ENCODE measurements around the gene CCDC183. TPM values are rescaled to one million over a fixed set of nuclear protein-coding genes. Genes with fewer than 3 reads are reported as not detected.

The CCDC183 gene
- polyA plus RNA-seq, 1 donor from 2014 or later, result 5.5 TPM

DNA sequence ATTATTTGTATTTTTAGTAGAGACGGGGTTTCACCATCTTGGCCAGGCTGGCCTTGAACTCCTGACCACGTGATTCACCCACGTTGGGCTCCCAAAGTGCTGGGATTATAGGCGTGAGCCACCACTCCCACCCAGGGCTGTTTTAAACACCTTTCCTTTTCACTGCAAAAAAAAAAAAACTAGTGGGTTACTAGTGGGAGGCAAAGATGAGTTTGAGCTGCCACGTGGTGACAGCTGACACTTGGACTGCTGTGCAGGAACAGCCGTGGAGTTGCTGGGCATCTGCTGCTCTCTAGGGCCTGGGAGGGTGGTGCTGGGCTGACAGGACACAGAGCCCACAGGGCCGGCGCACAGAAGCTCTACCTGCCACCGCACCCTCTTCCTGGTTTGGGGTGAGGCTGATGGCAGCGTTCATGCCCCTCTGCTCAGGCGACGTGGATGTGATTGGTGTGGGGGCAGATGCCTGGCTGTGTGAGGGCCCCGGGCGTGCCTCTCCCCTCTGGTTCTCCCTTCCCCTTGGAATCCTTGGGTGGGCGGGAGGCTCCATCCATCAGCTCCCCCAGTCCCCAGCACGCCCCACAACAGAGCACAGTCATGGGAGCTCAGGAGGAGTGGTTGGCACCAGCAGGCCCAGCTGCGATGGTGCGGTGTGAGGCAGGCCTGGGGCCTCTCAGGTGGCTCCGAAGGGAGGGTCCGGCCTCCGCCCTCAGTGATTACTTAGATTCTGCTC, 28.5 kb downstream of the CCDC183 start:
- Histone ChIP-seq H4K20me1 (ENCODE audit: insufficient read depth) (no peaks in the 10 kb centered on the region), H3K27ac (ENCODE audit: low read length) (no peak overlapping the region), H3K9ac (ENCODE audit: low read length) (no peak overlapping the region), H3K79me2 (replicated peaks; ENCODE audit: insufficient read depth, low read length) (no peaks in the 10 kb centered on the region), H3K4me3 (ENCODE audit: low read length) (no peak overlapping the region), H3K9me2 (ENCODE audit: insufficient read depth, low read length) (no peaks in the 10 kb centered on the region), H3K9me3 (ENCODE audit: low read length) (no peaks in the 10 kb centered on the region), H3K36me3 (ENCODE audit: insufficient read depth, low read length) (peaks cover 1% of the 10 kb centered on the region), H3K27me3 (ENCODE audit: insufficient read depth, low read depth, low read length) (no peaks in the 10 kb centered on the region), H2AFZ (ENCODE audit: low read depth, low read length) (no peak overlapping the region), H3K4me2 (ENCODE audit: low read length) (no peak overlapping the region), H3F3A (ENCODE audit: insufficient read depth, low read length, poor library complexity, severe bottlenecking) (no peaks in the 10 kb centered on the region)
- TF ChIP-seq MXI1 (conservative IDR thresholded peaks at IDR 0.05; ENCODE audit: poor library complexity, severe bottlenecking), result no peak
- no peak for TF ChIP-seq TAF1 (IDR thresholded peaks at IDR 0.05; ENCODE audit: low read depth)
- TF ChIP-seq EP300 (conservative IDR thresholded peaks at IDR 0.05; ENCODE audit: poor library complexity, severe bottlenecking), result no peak
- no peak for TF ChIP-seq RAD21 (conservative IDR thresholded peaks at IDR 0.05)
- TF ChIP-seq, protein P1, sequence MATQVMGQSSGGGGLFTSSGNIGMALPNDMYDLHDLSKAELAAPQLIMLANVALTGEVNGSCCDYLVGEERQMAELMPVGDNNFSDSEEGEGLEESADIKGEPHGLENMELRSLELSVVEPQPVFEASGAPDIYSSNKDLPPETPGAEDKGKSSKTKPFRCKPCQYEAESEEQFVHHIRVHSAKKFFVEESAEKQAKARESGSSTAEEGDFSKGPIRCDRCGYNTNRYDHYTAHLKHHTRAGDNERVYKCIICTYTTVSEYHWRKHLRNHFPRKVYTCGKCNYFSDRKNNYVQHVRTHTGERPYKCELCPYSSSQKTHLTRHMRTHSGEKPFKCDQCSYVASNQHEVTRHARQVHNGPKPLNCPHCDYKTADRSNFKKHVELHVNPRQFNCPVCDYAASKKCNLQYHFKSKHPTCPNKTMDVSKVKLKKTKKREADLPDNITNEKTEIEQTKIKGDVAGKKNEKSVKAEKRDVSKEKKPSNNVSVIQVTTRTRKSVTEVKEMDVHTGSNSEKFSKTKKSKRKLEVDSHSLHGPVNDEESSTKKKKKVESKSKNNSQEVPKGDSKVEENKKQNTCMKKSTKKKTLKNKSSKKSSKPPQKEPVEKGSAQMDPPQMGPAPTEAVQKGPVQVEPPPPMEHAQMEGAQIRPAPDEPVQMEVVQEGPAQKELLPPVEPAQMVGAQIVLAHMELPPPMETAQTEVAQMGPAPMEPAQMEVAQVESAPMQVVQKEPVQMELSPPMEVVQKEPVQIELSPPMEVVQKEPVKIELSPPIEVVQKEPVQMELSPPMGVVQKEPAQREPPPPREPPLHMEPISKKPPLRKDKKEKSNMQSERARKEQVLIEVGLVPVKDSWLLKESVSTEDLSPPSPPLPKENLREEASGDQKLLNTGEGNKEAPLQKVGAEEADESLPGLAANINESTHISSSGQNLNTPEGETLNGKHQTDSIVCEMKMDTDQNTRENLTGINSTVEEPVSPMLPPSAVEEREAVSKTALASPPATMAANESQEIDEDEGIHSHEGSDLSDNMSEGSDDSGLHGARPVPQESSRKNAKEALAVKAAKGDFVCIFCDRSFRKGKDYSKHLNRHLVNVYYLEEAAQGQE (IDR thresholded peaks at IDR 0.05; ENCODE audit: borderline replicate concordance), result no peak
- no peak for TF ChIP-seq EZH2 (IDR thresholded peaks at IDR 0.05; ENCODE audit: borderline replicate concordance, insufficient read depth, low read length, poor library complexity, severe bottlenecking)
- TF ChIP-seq SMC3 (conservative IDR thresholded peaks at IDR 0.05; ENCODE audit: poor library complexity), result no peak
- TF ChIP-seq, protein P2, sequence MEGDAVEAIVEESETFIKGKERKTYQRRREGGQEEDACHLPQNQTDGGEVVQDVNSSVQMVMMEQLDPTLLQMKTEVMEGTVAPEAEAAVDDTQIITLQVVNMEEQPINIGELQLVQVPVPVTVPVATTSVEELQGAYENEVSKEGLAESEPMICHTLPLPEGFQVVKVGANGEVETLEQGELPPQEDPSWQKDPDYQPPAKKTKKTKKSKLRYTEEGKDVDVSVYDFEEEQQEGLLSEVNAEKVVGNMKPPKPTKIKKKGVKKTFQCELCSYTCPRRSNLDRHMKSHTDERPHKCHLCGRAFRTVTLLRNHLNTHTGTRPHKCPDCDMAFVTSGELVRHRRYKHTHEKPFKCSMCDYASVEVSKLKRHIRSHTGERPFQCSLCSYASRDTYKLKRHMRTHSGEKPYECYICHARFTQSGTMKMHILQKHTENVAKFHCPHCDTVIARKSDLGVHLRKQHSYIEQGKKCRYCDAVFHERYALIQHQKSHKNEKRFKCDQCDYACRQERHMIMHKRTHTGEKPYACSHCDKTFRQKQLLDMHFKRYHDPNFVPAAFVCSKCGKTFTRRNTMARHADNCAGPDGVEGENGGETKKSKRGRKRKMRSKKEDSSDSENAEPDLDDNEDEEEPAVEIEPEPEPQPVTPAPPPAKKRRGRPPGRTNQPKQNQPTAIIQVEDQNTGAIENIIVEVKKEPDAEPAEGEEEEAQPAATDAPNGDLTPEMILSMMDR (IDR thresholded peaks at IDR 0.05; ENCODE audit: poor library complexity, severe bottlenecking), result no peak
- TF ChIP-seq POLR2AphosphoS5 (IDR thresholded peaks at IDR 0.05), result no peak

DNA sequence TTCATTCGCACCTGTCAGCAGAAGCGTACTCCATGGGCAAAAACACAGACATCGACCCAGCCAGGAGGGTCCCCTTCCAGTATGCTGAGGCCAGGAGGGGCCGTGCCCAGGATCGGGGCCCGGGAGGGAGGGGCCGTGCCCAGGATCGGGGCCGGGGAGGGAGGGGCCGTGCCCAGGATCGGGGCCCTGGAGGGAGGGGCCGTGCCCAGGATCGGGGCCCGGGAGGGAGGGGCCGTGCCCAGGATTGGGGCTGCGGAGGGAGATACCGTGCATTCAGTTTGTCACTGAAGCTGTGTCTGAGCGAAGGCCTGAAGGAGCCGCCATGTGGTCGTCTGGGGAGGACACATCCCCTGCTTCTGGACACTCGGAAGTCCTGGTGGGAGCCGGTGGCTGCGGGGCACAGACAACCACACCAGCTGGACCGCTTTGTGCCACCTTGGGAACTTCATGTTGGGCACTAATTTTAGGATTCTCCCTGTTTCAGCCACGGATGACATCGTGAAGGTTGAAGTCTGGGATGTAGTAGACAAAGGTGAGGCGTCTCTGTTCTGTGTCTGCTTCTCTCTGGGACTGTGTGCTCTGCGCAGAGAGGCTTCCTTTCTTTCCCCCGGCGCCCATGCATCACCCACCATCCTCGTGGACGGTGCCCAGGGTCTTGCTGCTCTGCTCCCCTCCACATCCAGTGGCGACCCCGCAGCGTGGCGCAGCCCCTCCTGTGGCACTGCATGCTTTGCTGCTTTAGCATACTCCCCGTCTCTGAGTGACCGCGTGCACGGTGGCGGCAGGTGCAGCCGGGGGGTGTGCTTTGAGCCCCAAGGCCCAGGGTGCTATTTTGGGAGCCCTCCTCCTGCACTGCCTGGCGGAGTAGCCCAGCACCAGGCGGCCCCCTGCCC, 29.4 kb downstream of the CCDC183 start:
- no peak overlapping the region for H3K4me2 ChIP-seq (ENCODE audit: low read length)
- H3K9me3 ChIP-seq (ENCODE audit: low read length), result no peaks in the 10 kb centered on the region
- no peaks in the 10 kb centered on the region for H3F3A ChIP-seq (ENCODE audit: insufficient read depth, low read length, poor library complexity, severe bottlenecking)
- no peaks in the 10 kb centered on the region for H3K27me3 ChIP-seq (ENCODE audit: insufficient read depth, low read depth, low read length)
- H3K4me3 ChIP-seq (ENCODE audit: low read length), result no peak overlapping the region
- peaks cover 7% of the 10 kb centered on the region for H3K36me3 ChIP-seq (ENCODE audit: insufficient read depth, low read length)
- no peak overlapping the region for H3K27ac ChIP-seq (ENCODE audit: low read length)
- no peaks in the 10 kb centered on the region for H3K79me2 ChIP-seq (replicated peaks; ENCODE audit: insufficient read depth, low read length)
- H4K20me1 ChIP-seq (ENCODE audit: insufficient read depth), result no peaks in the 10 kb centered on the region
- TF ChIP-seq TAF1 (IDR thresholded peaks at IDR 0.05; ENCODE audit: low read depth) (no peak), SMC3 (conservative IDR thresholded peaks at IDR 0.05; ENCODE audit: poor library complexity) (no peak), EZH2 (IDR thresholded peaks at IDR 0.05; ENCODE audit: borderline replicate concordance, insufficient read depth, low read length, poor library complexity, severe bottlenecking) (no peak), MXI1 (conservative IDR thresholded peaks at IDR 0.05; ENCODE audit: poor library complexity, severe bottlenecking) (no peak), POLR2AphosphoS5 (IDR thresholded peaks at IDR 0.05) (no peak), EP300 (conservative IDR thresholded peaks at IDR 0.05; ENCODE audit: poor library complexity, severe bottlenecking) (no peak), RAD21 (conservative IDR thresholded peaks at IDR 0.05) (no peak)
- TF ChIP-seq, protein P1 (IDR thresholded peaks at IDR 0.05; ENCODE audit: borderline replicate concordance), result no peak
- TF ChIP-seq, protein P2 (IDR thresholded peaks at IDR 0.05; ENCODE audit: poor library complexity, severe bottlenecking), result no peak
- no peak overlapping the region for H3K9ac ChIP-seq (ENCODE audit: low read length)
- H2AFZ ChIP-seq (ENCODE audit: low read depth, low read length), result no peak overlapping the region
- no peaks in the 10 kb centered on the region for H3K9me2 ChIP-seq (ENCODE audit: insufficient read depth, low read length)

All from neural cell (in vitro differentiated cells).